Ectodermal cell (in vitro differentiated cells): Measurements from ENCODE around the gene RAC2.

ENCODE experiments used
- H3K27ac ChIP-seq: 2 replicates; pipeline ENCODE4 v1.7.0; 2013; ENCODE audit warnings: mild to moderate bottlenecking, low read depth, low read length; ENCODE audit not compliant: insufficient read depth, poor library complexity, severe bottlenecking
- H3K27me3 ChIP-seq: 2 replicates; pipeline ENCODE4 v1.7.0; 2013; ENCODE audit warnings: mild to moderate bottlenecking, low read length; ENCODE audit not compliant: insufficient read depth, control insufficient read depth, poor library complexity, severe bottlenecking
- H3K36me3 ChIP-seq: one replicate; pipeline ENCODE4 v1.7.0; 2013; ENCODE audit warnings: low read length; ENCODE audit not compliant: control insufficient read depth, insufficient read depth
- H3K4me1 ChIP-seq: one replicate; pipeline ENCODE4 v1.7.0; 2013; ENCODE audit warnings: low read length; ENCODE audit not compliant: control insufficient read depth, insufficient read depth
- H3K4me3 ChIP-seq: 2 replicates; pipeline ENCODE4 v1.7.0; 2013; ENCODE audit warnings: low read depth, low read length, control low read depth; ENCODE audit not compliant: insufficient read depth
- H3K9me3 ChIP-seq: 2 replicates; pipeline ENCODE4 v1.7.0; 2013; ENCODE audit warnings: mild to moderate bottlenecking, low read length, moderate library complexity; ENCODE audit not compliant: control insufficient read depth
- WGBS, 2 experiments: methylation state at CpG; one replicate each; pipeline ENCODE4 v1.1.7; 2013; ENCODE audit warnings: missing lambda C conversion rate in 2 of 2; 5-methylcytosine and 5-hydroxymethylcytosine counted together

The RAC2 gene

DNA sequence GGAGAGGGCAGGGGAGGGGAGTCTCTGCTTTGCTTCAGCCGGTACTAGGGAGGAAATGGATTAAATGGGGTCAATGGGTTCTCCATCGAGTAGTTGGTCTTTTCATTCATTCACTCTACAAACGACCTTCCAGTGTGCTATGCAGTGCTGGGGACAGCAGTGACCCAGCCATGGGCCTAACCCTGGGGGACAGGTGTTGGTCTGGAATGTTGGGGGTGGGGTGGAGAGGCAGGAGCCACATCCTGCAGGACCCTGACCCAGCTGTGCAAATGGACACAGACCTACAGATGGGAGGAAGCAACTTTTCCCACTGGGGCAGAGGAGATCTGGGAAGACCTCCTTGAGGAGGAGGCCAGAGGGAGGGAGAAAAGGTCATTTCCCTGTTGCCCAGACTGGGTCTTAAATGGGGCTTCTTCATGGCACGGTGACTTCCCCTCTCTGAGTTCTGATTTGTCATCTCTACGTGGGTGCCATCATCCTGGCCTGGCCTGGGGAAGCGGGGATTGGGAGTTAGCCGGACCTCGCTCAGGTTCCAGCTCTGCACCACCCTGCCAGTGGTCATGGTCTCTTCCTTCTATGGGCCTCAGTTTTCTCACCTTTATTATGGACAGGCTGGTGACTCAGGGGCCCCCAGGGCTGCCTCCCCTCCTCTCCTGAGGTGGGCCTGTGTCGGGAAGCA, 40.2 kb upstream of the RAC2 start:
- Histone ChIP-seq H3K27ac (no peak overlapping the region), H3K36me3 (no peaks in the 10 kb centered on the region), H3K9me3 (no peaks in the 10 kb centered on the region), H3K27me3 (no peaks in the 10 kb centered on the region), H3K4me3 (no peak overlapping the region), H3K4me1 (peaks cover 5% of the 10 kb centered on the region)
- WGBS, 2 experiments: 75 to 83% methylated on average over 8 to 9 of the region's 9 CpGs

DNA sequence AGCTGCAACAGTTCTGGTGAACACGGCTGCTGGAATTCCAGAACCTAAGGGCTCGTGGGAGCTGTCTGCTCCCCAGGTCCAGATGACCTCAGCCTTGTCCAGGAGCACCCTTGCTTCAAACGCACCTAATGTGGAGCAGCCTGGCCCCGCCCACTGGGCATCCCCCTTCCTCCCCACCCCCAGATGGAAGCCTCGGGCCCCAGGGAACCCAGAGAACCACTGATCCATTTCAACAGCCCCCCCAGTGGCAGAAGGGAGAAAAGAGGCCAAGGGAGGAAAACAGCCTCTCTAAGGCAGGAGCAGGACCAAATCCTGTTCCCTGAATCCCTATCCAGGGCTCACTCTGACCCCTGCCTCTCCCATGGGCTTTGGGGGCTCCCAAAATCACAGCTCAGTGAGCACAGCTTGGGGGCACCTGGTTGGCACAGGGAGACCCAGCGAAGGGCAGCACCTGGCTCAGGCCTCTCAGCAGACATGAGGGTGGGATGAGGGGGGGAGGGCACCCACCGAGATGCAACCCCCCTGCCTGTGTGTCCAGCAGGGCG, 39.4 kb upstream of the RAC2 start:
- Histone ChIP-seq H3K27ac (no peak overlapping the region), H3K4me1 (peaks cover 5% of the 10 kb centered on the region), H3K9me3 (no peaks in the 10 kb centered on the region), H3K27me3 (no peaks in the 10 kb centered on the region), H3K4me3 (no peak overlapping the region), H3K36me3 (no peaks in the 10 kb centered on the region)
- WGBS, 2 experiments: 64 to 66% methylated on average over 8 of the region's 8 CpGs

DNA sequence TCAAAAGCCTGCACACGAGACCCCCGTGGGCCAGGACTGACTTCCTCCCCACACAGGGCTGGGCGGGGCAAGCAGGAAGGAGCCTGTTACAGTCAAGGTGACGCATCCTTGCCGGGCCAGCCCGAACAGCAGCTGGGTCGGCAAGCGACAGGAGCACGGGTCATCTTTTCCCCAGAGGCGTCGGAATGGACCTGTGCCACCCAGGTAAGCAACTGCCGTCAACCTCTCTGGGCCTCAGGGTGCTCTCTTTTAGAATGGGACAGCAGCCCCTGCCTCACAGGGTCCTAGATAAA, 38.3 kb upstream of the RAC2 start, which contains the start of gene CYTH4:
Gene CYTH4, plus strand, starts transcription at position 124 of the 293 bp plus-strand sequence. Its CDS starts 62 bp downstream, at position 186.
- Histone ChIP-seq H3K4me1 (peaks cover 5% of the 10 kb centered on the region), H3K9me3 (no peaks in the 10 kb centered on the region), H3K27ac (no peak within 1 kb of the TSS), H3K27me3 (no peaks in the 10 kb centered on the region), H3K36me3 (no peaks in the 10 kb centered on the region), H3K4me3 (no peak within 1 kb of the TSS)
- WGBS, 2 experiments: 84% methylated on average over 12 of the region's 12 CpGs

DNA sequence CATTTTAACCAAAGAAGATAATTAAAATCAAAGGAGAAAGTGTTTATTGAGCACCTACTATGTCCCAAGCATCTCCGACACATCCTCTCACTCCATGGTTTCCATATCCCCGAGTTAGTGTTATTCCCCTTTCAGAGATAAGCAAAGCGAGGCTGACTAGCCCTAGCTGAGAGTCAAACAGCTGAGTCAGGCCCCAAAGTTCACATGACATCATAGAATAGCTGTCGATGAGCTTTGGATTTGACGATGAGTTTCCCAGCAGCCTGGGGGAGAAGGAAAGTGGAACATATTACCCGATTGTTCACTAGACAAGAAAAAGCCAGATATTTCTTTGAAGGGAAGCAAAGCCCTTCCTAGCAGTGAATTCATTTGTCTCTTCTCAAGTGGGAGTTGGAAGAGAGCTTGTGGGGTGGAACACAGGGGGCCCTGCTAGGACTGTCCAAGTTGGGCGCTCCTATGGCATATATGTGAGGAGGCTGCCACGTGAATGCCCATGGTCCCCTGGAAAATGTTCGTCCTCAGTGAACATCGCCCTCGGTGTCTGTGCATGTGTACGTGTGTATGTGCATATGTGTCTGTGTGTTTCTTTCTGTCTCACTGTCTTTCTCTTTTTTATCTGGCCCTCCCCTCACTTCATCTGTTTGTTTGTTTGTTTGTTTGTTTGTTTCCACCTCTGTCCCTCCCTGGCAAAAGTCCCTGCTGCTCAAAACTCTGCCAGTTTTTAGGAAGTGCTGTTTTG, 37.7 kb upstream of the RAC2 start:
- Histone ChIP-seq H3K4me3 (no peak overlapping the region), H3K4me1 (peaks cover 5% of the 10 kb centered on the region), H3K27ac (no peak overlapping the region), H3K36me3 (no peaks in the 10 kb centered on the region), H3K27me3 (no peaks in the 10 kb centered on the region), H3K9me3 (no peaks in the 10 kb centered on the region)
- 94 to 95% methylated on average over 12 of the region's 12 CpGs for WGBS, 2 experiments

DNA sequence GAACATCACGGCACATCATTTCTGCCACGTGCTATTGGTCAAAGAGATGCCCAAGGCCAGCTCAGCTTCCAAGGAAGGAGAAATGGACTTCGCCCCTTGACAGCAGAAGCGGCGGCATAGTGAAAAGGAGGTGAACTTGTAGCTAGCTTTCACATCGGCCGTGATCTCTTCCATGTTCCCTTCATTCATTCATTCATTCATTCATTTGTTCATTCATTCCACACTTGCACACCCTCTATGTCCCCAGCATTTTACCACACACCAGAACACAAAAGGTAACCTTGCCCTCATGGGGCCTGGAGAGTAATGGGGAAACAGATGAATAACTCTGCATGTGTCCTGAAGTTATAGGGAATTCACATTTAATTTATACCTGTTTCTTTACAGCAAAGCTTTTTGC, 37.1 kb upstream of the RAC2 start:
- WGBS, 2 experiments: 94 to 97% methylated on average over 7 of the region's 7 CpGs
- Histone ChIP-seq H3K4me1 (peaks cover 5% of the 10 kb centered on the region), H3K4me3 (no peak overlapping the region), H3K27ac (no peak overlapping the region), H3K9me3 (no peaks in the 10 kb centered on the region), H3K27me3 (no peaks in the 10 kb centered on the region), H3K36me3 (no peaks in the 10 kb centered on the region)

DNA sequence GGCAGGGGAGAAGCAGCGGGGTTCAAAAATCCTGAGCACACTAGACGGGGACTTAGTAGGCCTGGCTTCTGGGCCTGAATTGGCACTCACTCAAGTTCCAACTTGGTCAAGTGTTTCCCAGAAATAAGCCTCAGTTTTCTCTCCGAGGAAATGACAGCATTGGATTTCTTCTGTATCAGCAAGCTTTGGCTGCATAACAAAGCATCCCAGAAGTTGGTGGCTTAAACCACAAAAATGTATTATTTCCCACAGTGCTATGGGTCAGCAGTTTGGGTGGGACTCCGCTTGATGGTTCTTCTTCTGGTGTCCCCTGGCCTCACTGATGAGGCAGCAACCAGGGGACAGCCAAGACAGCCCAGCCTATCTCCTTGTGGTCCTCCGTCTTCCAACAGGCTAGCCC, 36.6 kb upstream of the RAC2 start:
- WGBS, 2 experiments: 94 to 95% methylated on average over 5 of the region's 5 CpGs
- H3K27ac ChIP-seq: no peak overlapping the region
- H3K4me3 ChIP-seq: no peak overlapping the region
- no peaks in the 10 kb centered on the region for H3K9me3 ChIP-seq
- H3K27me3 ChIP-seq: no peaks in the 10 kb centered on the region
- H3K4me1 ChIP-seq: peaks cover 5% of the 10 kb centered on the region
- no peaks in the 10 kb centered on the region for H3K36me3 ChIP-seq

DNA sequence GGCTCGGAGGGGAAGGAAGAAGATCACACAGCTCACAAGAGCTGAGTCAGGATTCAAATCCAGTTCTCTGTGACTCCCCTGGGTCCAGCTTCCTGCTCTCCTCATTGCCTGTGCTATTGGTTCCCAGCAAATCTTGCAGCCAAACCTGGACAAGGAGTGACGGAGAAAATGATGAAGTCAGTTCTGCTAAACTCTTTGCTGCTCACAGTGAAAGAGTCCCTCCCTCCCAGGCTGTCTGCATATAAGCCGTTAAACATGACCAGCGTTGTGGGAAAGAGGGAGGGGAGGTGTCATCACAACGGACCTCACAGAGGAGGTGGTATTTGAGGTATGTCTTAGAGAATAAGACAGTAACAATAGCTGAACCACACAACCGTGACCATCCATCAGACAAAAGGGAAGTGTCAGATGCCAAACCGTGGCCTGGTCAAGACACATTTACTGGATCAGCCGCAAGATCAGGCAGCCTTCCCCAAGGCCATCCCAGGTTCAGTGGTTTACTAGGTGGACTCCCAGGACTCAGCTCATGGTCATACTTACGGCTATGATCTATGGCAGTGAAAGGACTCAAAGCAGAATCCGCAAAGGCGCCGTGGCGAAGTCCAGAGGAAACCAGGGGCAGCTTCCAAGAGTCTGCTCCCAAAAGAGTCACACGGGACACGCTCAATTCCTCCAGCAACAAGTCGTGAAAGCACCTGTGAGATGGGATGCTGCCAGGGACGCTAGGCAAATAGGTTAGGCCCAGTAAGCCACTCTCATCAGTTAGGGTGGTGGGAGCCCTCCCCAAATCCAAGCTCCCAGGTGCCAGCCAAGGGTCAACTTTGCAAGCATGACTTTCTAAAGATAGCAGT, 35.5 kb upstream of the RAC2 start:
- H3K4me1 ChIP-seq: peaks cover 5% of the 10 kb centered on the region
- no peaks in the 10 kb centered on the region for H3K36me3 ChIP-seq
- 78 to 80% methylated on average over 17 of the region's 17 CpGs for WGBS, 2 experiments
- no peak overlapping the region for H3K4me3 ChIP-seq
- no peak overlapping the region for H3K27ac ChIP-seq
- no peaks in the 10 kb centered on the region for H3K9me3 ChIP-seq
- H3K27me3 ChIP-seq: no peaks in the 10 kb centered on the region

DNA sequence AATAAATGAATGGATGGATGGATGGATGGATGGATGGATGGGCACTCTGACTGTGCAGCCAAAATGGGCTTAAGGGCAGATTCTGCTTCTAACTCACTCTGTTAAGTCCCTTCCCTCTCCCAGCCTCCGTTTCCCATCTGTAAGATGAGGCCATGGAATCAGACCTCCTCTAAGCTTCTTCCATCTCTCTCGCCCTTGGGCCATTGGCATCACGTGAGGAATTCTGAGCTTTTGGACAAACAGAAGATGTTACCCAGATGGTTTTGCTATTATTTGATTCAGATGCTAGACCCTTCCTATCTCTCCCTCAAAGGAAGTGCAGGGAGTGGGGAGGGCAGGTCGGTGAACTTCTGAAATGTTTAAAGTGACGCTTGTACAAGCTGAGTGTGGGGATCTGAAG, 34.2 kb upstream of the RAC2 start:
- H3K27me3 ChIP-seq: no peaks in the 10 kb centered on the region
- no peaks in the 10 kb centered on the region for H3K4me1 ChIP-seq
- no peaks in the 10 kb centered on the region for H3K36me3 ChIP-seq
- 85 to 90% methylated on average over 5 of the region's 5 CpGs for WGBS, 2 experiments
- H3K9me3 ChIP-seq: no peaks in the 10 kb centered on the region
- H3K27ac ChIP-seq: no peak overlapping the region
- H3K4me3 ChIP-seq: no peak overlapping the region

DNA sequence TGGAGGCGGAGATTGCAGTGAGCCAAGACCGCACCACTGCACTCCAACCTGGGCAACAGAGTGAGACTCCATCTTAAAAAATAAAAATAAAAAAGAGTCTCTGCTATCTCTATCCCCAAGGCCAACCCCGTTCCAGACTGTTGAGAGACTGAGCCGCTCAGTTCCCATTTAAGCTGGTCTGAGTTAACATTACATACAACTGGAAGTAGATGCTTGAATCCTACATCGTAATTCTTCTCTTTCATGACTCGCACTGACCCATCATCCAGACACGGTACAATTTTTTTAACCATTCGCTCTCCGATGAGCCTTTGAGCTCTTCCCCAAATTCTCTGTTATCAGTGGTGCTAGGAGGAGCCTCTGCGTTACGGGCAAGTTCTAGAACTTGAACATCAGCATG, 33.3 kb upstream of the RAC2 start:
- Histone ChIP-seq H3K4me1 (no peaks in the 10 kb centered on the region), H3K4me3 (no peak overlapping the region), H3K27ac (no peak overlapping the region), H3K27me3 (no peaks in the 10 kb centered on the region), H3K9me3 (no peaks in the 10 kb centered on the region), H3K36me3 (no peaks in the 10 kb centered on the region)
- 93 to 94% methylated on average over 11 of the region's 11 CpGs for WGBS, 2 experiments

DNA sequence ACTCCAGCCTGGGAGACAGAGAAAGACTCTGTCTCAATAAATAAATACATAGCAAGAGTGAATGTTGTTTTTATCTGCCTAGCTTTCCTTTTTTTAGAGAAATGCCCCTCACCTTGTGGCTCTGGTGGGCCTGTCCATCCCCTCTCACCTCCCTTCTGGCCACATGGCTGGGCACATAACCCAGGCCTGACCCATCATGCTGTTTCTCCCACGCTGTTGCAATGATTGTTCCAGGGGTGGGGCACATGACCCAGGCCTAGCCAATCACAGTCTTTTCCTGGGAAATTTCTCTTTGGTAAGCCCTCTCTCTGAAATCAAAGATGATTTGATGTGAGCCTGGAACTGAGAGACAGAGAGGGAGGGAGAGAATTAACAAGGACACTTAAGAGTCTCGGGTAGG, 32.7 kb upstream of the RAC2 start:
- H3K9me3 ChIP-seq: no peaks in the 10 kb centered on the region
- H3K27me3 ChIP-seq: no peaks in the 10 kb centered on the region
- no peaks in the 10 kb centered on the region for H3K4me1 ChIP-seq
- H3K36me3 ChIP-seq: no peaks in the 10 kb centered on the region
- H3K4me3 ChIP-seq: no peak overlapping the region
- H3K27ac ChIP-seq: no peak overlapping the region
- WGBS, 2 experiments: 75 to 87% methylated on average over 2 of the region's 2 CpGs
